OCI-LY1 (cell line): Measurements from ENCODE around the gene LGMN.

Experiments
- H2AFZ ChIP-seq: fragments of 200-600 bp; sonication (generic), shearing (Covaris generic); 2 replicates; pipeline ENCODE4 v1.6.0; 2014; ENCODE audit warnings: antibody characterized with exemption, mild to moderate bottlenecking, low read length
- H3F3A ChIP-seq: fragments of 200-600 bp; sonication (generic), shearing (Covaris generic); 2 replicates; pipeline ENCODE4 v1.6.0; 2014; ENCODE audit warnings: mild to moderate bottlenecking, antibody characterized with exemption, low read length, moderate library complexity; ENCODE audit not compliant: insufficient read depth
- H3K27ac ChIP-seq: fragments of 200-600 bp; sonication (generic); 2 replicates; pipeline ENCODE4 v1.5.1; 2014; ENCODE audit warnings: low read length, mixed run types, mild to moderate bottlenecking, low read depth; ENCODE audit not compliant: poor library complexity, severe bottlenecking
- H3K27me3 ChIP-seq: fragments of 200-600 bp; sonication (generic); 2 replicates; pipeline ENCODE4 v1.6.0; 2014; ENCODE audit warnings: antibody characterized with exemption, mild to moderate bottlenecking, low read length, moderate library complexity; ENCODE audit not compliant: insufficient read depth
- H3K36me3 ChIP-seq: fragments of 200-600 bp; sonication (generic); 2 replicates; pipeline ENCODE4 v1.6.1; 2014; ENCODE audit warnings: mild to moderate bottlenecking, antibody characterized with exemption, low read length, moderate library complexity, mixed read lengths; ENCODE audit not compliant: insufficient read depth
- H3K4me1 ChIP-seq: fragments of 200-600 bp; sonication (generic); 2 replicates; pipeline ENCODE4 v1.5.1; 2014; ENCODE audit warnings: mild to moderate bottlenecking, low read length, moderate library complexity; ENCODE audit not compliant: insufficient read depth, severe bottlenecking
- H3K4me2 ChIP-seq: fragments of 200-600 bp; sonication (generic), shearing (Covaris generic); 2 replicates; pipeline ENCODE4 v1.6.1; 2014; ENCODE audit warnings: low read length
- H3K4me3 ChIP-seq: fragments of 200-600 bp; sonication (generic); 2 replicates; pipeline ENCODE4 v1.5.1; 2014; ENCODE audit warnings: low read length, low read depth, mild to moderate bottlenecking, mixed read lengths; ENCODE audit not compliant: poor library complexity, severe bottlenecking
- H3K79me2 ChIP-seq: fragments of 200-600 bp; shearing (Covaris generic); 2 replicates; pipeline ENCODE4 v1.6.1; 2016; ENCODE audit warnings: mixed run types, low read length, mixed read lengths; ENCODE audit not compliant: insufficient read depth
- H3K9ac ChIP-seq: fragments of 200-600 bp; sonication (generic), shearing (Covaris generic); 2 replicates; pipeline ENCODE4 v1.6.1; 2014; ENCODE audit warnings: mild to moderate bottlenecking, low read length, mixed read lengths
- H3K9me2 ChIP-seq: fragments of 200-600 bp; sonication (generic), shearing (Covaris generic); 2 replicates; pipeline ENCODE4 v1.6.1; 2014; ENCODE audit warnings: low read depth, mild to moderate bottlenecking, low read length, mixed read lengths
- H3K9me3 ChIP-seq: fragments of 200-600 bp; shearing (Covaris generic); 2 replicates; pipeline ENCODE4 v1.6.1; 2014; ENCODE audit warnings: low read length, mixed read lengths
- H4K20me1 ChIP-seq: fragments of 200-600 bp; sonication (generic), shearing (Covaris generic); 2 replicates; pipeline ENCODE4 v1.6.0; 2016; ENCODE audit warnings: mild to moderate bottlenecking, low read length; ENCODE audit not compliant: insufficient read depth
- CTCF ChIP-seq: fragments of 200-600 bp; sonication (generic), shearing (Covaris generic); IDR thresholded peaks from 2 replicates; pipeline ENCODE4 v1.5.1; 2017; ENCODE audit warnings: mild to moderate bottlenecking, antibody characterized with exemption, low read length, moderate library complexity, mixed read lengths
- EZH2 ChIP-seq: fragments of 200-600 bp; sonication (generic), shearing (Covaris generic); IDR thresholded peaks from 2 replicates; pipeline ENCODE4 v1.8.0; 2017; ENCODE audit warnings: borderline replicate concordance, mixed run types, mild to moderate bottlenecking, antibody characterized with exemption, low read length, moderate library complexity, mixed read lengths

The LGMN gene

GRCh38 chr14:92679246-92679645 is 69.2 kb downstream of the LGMN start:
- Histone ChIP-seq H3K79me2 (no peaks in the 10 kb centered on the region), H4K20me1 (no peaks in the 10 kb centered on the region), H3K27ac (no peak overlapping the region), H3K4me3 (no peak overlapping the region), H3F3A (no peaks in the 10 kb centered on the region), H3K9me3 (no peaks in the 10 kb centered on the region), H3K36me3 (no peaks in the 10 kb centered on the region), H3K4me1 (no peaks in the 10 kb centered on the region), H3K27me3 (no peaks in the 10 kb centered on the region), H3K9ac (no peak overlapping the region), H2AFZ (no peak overlapping the region), H3K9me2 (no peaks in the 10 kb centered on the region), H3K4me2 (no peak overlapping the region)
- TF ChIP-seq EZH2 (no peak), CTCF (no peak)

GRCh38 chr14:92678766-92679165 is 69.7 kb downstream of the LGMN start:
- Histone ChIP-seq H3K4me3 (no peak overlapping the region), H3K4me1 (no peaks in the 10 kb centered on the region), H3K9me3 (no peaks in the 10 kb centered on the region), H3F3A (no peaks in the 10 kb centered on the region), H4K20me1 (no peaks in the 10 kb centered on the region), H3K36me3 (no peaks in the 10 kb centered on the region), H3K9ac (no peak overlapping the region), H3K79me2 (no peaks in the 10 kb centered on the region), H3K27me3 (no peaks in the 10 kb centered on the region), H3K27ac (no peak overlapping the region), H2AFZ (no peak overlapping the region), H3K4me2 (no peak overlapping the region), H3K9me2 (no peaks in the 10 kb centered on the region)
- no peak for TF ChIP-seq CTCF
- TF ChIP-seq EZH2, result no peak

- H3K9me3 ChIP-seq, result no peaks in the 10 kb centered on the region
- TF ChIP-seq EZH2 (no peak), CTCF (no peak)
- H3K9me2 ChIP-seq, result no peaks in the 10 kb centered on the region
- H3K27me3 ChIP-seq, result no peaks in the 10 kb centered on the region
- H3F3A ChIP-seq, result no peaks in the 10 kb centered on the region
- no peaks in the 10 kb centered on the region for H3K36me3 ChIP-seq
- H2AFZ ChIP-seq, result no peak overlapping the region
- H4K20me1 ChIP-seq, result no peaks in the 10 kb centered on the region
- H3K4me2 ChIP-seq, result no peak overlapping the region
- H3K9ac ChIP-seq, result no peak overlapping the region
- H3K27ac ChIP-seq, result no peak overlapping the region
- H3K4me3 ChIP-seq, result no peak overlapping the region
- no peaks in the 10 kb centered on the region for H3K4me1 ChIP-seq
- no peaks in the 10 kb centered on the region for H3K79me2 ChIP-seq
These were observed 70.5 kb downstream of the LGMN start for GRCh38 chr14:92677955-92678354.
